H9 (cell line): ENCODE data around the gene TSPOAP1. TPM values are rescaled to one million over a fixed set of nuclear protein-coding genes. Genes with fewer than 3 reads are reported as not detected.

ENCODE experiments used
- DNase-seq: peaks from one replicate; pipeline ENCODE4 v3.0.0-alpha.2; 2017
- H2AFZ ChIP-seq: one replicate; pipeline ENCODE4 v1.6.1; 2013; ENCODE audit warnings: mild to moderate bottlenecking, low read length, control low read depth, moderate library complexity
- H2AK5ac ChIP-seq: 2 replicates; pipeline ENCODE4 v1.6.1; 2013; ENCODE audit warnings: low read length, control low read depth, mixed read lengths; ENCODE audit not compliant: insufficient read length
- H2BK120ac ChIP-seq: one replicate; pipeline ENCODE4 v1.6.1; 2013; ENCODE audit warnings: low read depth, mild to moderate bottlenecking, low read length, control low read depth, inconsistent platforms; ENCODE audit not compliant: poor library complexity, severe bottlenecking
- H2BK12ac ChIP-seq: 2 replicates; pipeline ENCODE4 v1.6.1; 2013; ENCODE audit warnings: low read length, control low read depth, mixed read lengths, low read depth; ENCODE audit not compliant: insufficient read length
- H2BK15ac ChIP-seq: 2 replicates; pipeline ENCODE4 v1.6.1; 2013; ENCODE audit warnings: low read depth, low read length, control low read depth
- H2BK20ac ChIP-seq: one replicate; pipeline ENCODE4 v1.6.1; 2013; ENCODE audit warnings: low read depth, mild to moderate bottlenecking, low read length, control low read depth, inconsistent platforms; ENCODE audit not compliant: poor library complexity, severe bottlenecking
- H2BK5ac ChIP-seq: 2 replicates; pipeline ENCODE4 v1.6.1; 2013; ENCODE audit warnings: low read length, control low read depth, mixed read lengths; ENCODE audit not compliant: insufficient read length
- H3K14ac ChIP-seq: 2 replicates; pipeline ENCODE4 v1.6.1; 2013; ENCODE audit warnings: low read length, control low read depth; ENCODE audit not compliant: insufficient read depth
- H3K18ac ChIP-seq: 2 replicates; pipeline ENCODE4 v1.6.1; 2013; ENCODE audit warnings: low read depth, mild to moderate bottlenecking, mixed read lengths, low read length, control low read depth; ENCODE audit not compliant: insufficient read length
- H3K23ac ChIP-seq: 2 replicates; pipeline ENCODE4 v1.6.1; 2013; ENCODE audit warnings: low read length, control low read depth, mixed read lengths, low read depth; ENCODE audit not compliant: insufficient read length
- H3K23me2 ChIP-seq: 2 replicates; pipeline ENCODE4 v1.6.1; 2013; ENCODE audit warnings: low read depth, mild to moderate bottlenecking, mixed read lengths, low read length, control low read depth; ENCODE audit not compliant: insufficient read length, poor library complexity, severe bottlenecking
- H3K27ac ChIP-seq: 2 replicates; pipeline ENCODE4 v1.5.1; 2013; ENCODE audit warnings: low read length, control low read depth, mixed read lengths, low read depth; ENCODE audit not compliant: insufficient read length
- H3K27me3 ChIP-seq: 2 replicates; pipeline ENCODE4 v1.6.1; 2013; ENCODE audit warnings: low read length, control low read depth, inconsistent platforms; ENCODE audit not compliant: insufficient read depth
- H3K4ac ChIP-seq: 2 replicates; pipeline ENCODE4 v1.6.1; 2013; ENCODE audit warnings: low read depth, mild to moderate bottlenecking, control low read depth, inconsistent platforms, low read length, moderate library complexity
- H3K4me1 ChIP-seq: 2 replicates; pipeline ENCODE4 v1.6.1; 2013; ENCODE audit warnings: low read length, control low read depth, inconsistent platforms; ENCODE audit not compliant: insufficient read depth
- H3K4me2 ChIP-seq: 2 replicates; pipeline ENCODE4 v1.6.1; 2013; ENCODE audit warnings: low read length, control low read depth, mixed read lengths; ENCODE audit not compliant: insufficient read length, insufficient read depth
- H3K56ac ChIP-seq: 2 replicates; pipeline ENCODE4 v1.6.1; 2013; ENCODE audit warnings: low read depth, mild to moderate bottlenecking, mixed read lengths, low read length, control low read depth; ENCODE audit not compliant: insufficient read length
- H3K79me1 ChIP-seq: 2 replicates; pipeline ENCODE4 v1.6.1; 2013; ENCODE audit warnings: low read depth, mild to moderate bottlenecking, moderate library complexity, low read length, control low read depth, inconsistent platforms; ENCODE audit not compliant: insufficient read depth, poor library complexity, severe bottlenecking
- H3K79me2 ChIP-seq: 2 replicates; pipeline ENCODE4 v1.6.1; 2013; ENCODE audit warnings: low read length, control low read depth, inconsistent platforms; ENCODE audit not compliant: insufficient read depth
- H3K9ac ChIP-seq: 2 replicates; pipeline ENCODE4 v1.6.1; 2013; ENCODE audit warnings: low read length, control low read depth, mixed read lengths; ENCODE audit not compliant: insufficient read length; ENCODE audit errors: extremely low read depth
- H3K9me3 ChIP-seq: one replicate; pipeline ENCODE4 v1.6.1; 2013; ENCODE audit warnings: low read depth, low read length, inconsistent platforms; ENCODE audit not compliant: control insufficient read depth
- H3T11ph ChIP-seq: one replicate; pipeline ENCODE4 v1.6.1; 2013; ENCODE audit warnings: mild to moderate bottlenecking, low read length, control low read depth, inconsistent platforms
- H4K20me1 ChIP-seq: one replicate; pipeline ENCODE4 v1.6.1; 2013; ENCODE audit not compliant: control insufficient read depth, insufficient read length, insufficient read depth
- H4K5ac ChIP-seq: 2 replicates; pipeline ENCODE4 v1.6.1; 2013; ENCODE audit warnings: low read depth, mild to moderate bottlenecking, mixed read lengths, low read length, control low read depth; ENCODE audit not compliant: insufficient read length
- H4K8ac ChIP-seq: replicated peaks from 2 replicates; pipeline ENCODE4 v1.6.1; 2013; ENCODE audit warnings: low read length, control low read depth, mixed read lengths, low read depth; ENCODE audit not compliant: insufficient read length
- H4K91ac ChIP-seq: 2 replicates; pipeline ENCODE4 v1.6.1; 2013; ENCODE audit warnings: low read depth, mild to moderate bottlenecking, moderate library complexity, mixed read lengths, low read length, control low read depth; ENCODE audit not compliant: insufficient read length
- H3K27ac Mint-ChIP-seq, 3 experiments: 2 replicates in 2 of 3; 3 replicates in 1 of 3; pipeline ENCODE4 v1.8.0; 2020 to 2021; ENCODE audit warnings: mixed read lengths in 3 of 3, mild to moderate bottlenecking in 1 of 3, moderate library complexity in 1 of 3
- H3K27me3 Mint-ChIP-seq: 2 replicates; pipeline ENCODE4 v1.8.0; 2021; ENCODE audit warnings: low read depth, mild to moderate bottlenecking, moderate library complexity, mixed read lengths
- H3K36me3 Mint-ChIP-seq, 3 experiments: 2 replicates in 2 of 3; 3 replicates in 1 of 3; pipeline ENCODE4 v1.8.0; 2020 to 2021; ENCODE audit warnings: low read depth in 3 of 3, mixed read lengths in 3 of 3; ENCODE audit not compliant: insufficient read depth in 1 of 3
- H3K4me1 Mint-ChIP-seq, 2 experiments: 2 replicates each; pipeline ENCODE4 v1.8.0; 2020; ENCODE audit warnings: mixed read lengths in 2 of 2
- H3K4me3 Mint-ChIP-seq, 2 experiments: 2 replicates in 1 of 2; 3 replicates in 1 of 2; pipeline ENCODE4 v1.8.0; 2020 to 2021; ENCODE audit warnings: mild to moderate bottlenecking in 2 of 2, mixed read lengths in 2 of 2, moderate library complexity in 1 of 2
- H3K9me3 Mint-ChIP-seq, 2 experiments: 2 replicates in 1 of 2; 3 replicates in 1 of 2; pipeline ENCODE4 v1.8.0; 2020; ENCODE audit warnings: mild to moderate bottlenecking in 2 of 2, mixed read lengths in 2 of 2, moderate library complexity in 1 of 2
- CTCF ChIP-seq: fragments of 200-600 bp; sonication (generic); conservative IDR thresholded peaks from 3 replicates; pipeline ENCODE4 v1.8.0; 2021; ENCODE audit warnings: antibody characterized with exemption, mild to moderate bottlenecking
- WGBS: extraction: QIAGEN DNeasy Blood & Tissue Kit; methylation state at CpG from one replicate; pipeline ENCODE4 v1.1.7; 2013; ENCODE audit warnings: missing lambda C conversion rate, low lambda C conversion rate, mixed read lengths; ENCODE audit not compliant: insufficient read length; ENCODE audit errors: extremely low coverage; 5-methylcytosine and 5-hydroxymethylcytosine counted together
- total RNA-seq: library from RNA; stranded (reverse); gene quantifications from 2 replicates; pipeline ENCODE4 v1.2.1, GENCODE V29; 2021

TSPOAP1 gene
- total RNA-seq, 1 experiment from 2014 or later = 17.3 TPM

- Histone ChIP-seq H4K8ac (no peak overlapping the region), H3K23me2 (no peaks in the 10 kb centered on the region)
- H3K9me3 Mint-ChIP-seq = no peaks in the 10 kb centered on the region
Measured at GRCh38 chr17:58309918-58310259, 18.7 kb downstream of the TSPOAP1 start.

More at GRCh38 chr17:58309918-58310259, 18.7 kb downstream of the TSPOAP1 start:
- no peaks in the 10 kb centered on the region for H3K27me3 ChIP-seq
- H4K5ac ChIP-seq = no peak overlapping the region
- no peak overlapping the region for H2BK5ac ChIP-seq
- no peak overlapping the region for H2AFZ ChIP-seq
- H3K4me2 ChIP-seq = no peak overlapping the region
- no peaks in the 10 kb centered on the region for H3K4me1 ChIP-seq
- H3K4ac ChIP-seq = no peak overlapping the region
- no peak overlapping the region for H3K14ac ChIP-seq
- H4K20me1 ChIP-seq = no peaks in the 10 kb centered on the region
- no peak for DNase-seq
- H3K9me3 ChIP-seq = no peaks in the 10 kb centered on the region
- H2BK20ac ChIP-seq = no peak overlapping the region
- no peak overlapping the region for H3K27ac ChIP-seq
- no peak overlapping the region for H3T11ph ChIP-seq
- peaks cover 2% of the 10 kb centered on the region; the same call in 1 of the 2 replicates for H3K27me3 Mint-ChIP-seq
- no peak overlapping the region for H3K23ac ChIP-seq
- no peak overlapping the region for H2BK12ac ChIP-seq
- no peak overlapping the region for H3K4me3 Mint-ChIP-seq
- H3K18ac ChIP-seq = no peak overlapping the region
- no peak overlapping the region for H3K9ac ChIP-seq
- no peak overlapping the region for H2AK5ac ChIP-seq
- H3K4me1 Mint-ChIP-seq = peaks cover 0 to 20% of the 10 kb centered on the region in 2 experiments; a peak in 2 of 4 replicates
- H3K79me1 ChIP-seq = no peaks in the 10 kb centered on the region
- no peak overlapping the region for H3K56ac ChIP-seq
- no peak overlapping the region for H3K27ac Mint-ChIP-seq
- H2BK120ac ChIP-seq = no peak overlapping the region
- no peaks in the 10 kb centered on the region for H3K79me2 ChIP-seq
- no peak overlapping the region for H2BK15ac ChIP-seq
- WGBS = no CpG with 5 or more reads among the region's 5 CpGs
- H3K36me3 Mint-ChIP-seq = no peaks in the 10 kb centered on the region
- TF ChIP-seq CTCF = no peak
- no peak overlapping the region for H4K91ac ChIP-seq
